Uterus (tissue), 4 donors: ENCODE data around the gene ATP8B3. TPM values are rescaled to one million over a fixed set of nuclear protein-coding genes. Genes with fewer than 3 reads are reported as not detected.

Experiments used
- DNase-seq, 2 donors: peaks; one replicate each; pipeline ENCODE4 v3.0.0-alpha.2; 2019 to 2020
- H3K27ac ChIP-seq, 2 donors: fragments of 200-600 bp; sonication (generic); 1 replicate in 1 of 2; 2 replicates in 1 of 2; pipeline ENCODE4 v1.5.1; 2016 to 2018
- H3K27me3 ChIP-seq, 2 donors: fragments of 200-600 bp; sonication (generic); one replicate each; pipeline ENCODE4 v1.5.1; 2018 to 2019; ENCODE audit warnings: control low read depth in 1 of 2
- H3K36me3 ChIP-seq, 2 donors: fragments of 200-600 bp; sonication (generic); one replicate each; pipeline ENCODE4 v1.5.1; 2019; ENCODE audit warnings: control low read depth in 1 of 2
- H3K4me1 ChIP-seq, 2 donors: fragments of 200-600 bp; sonication (generic); one replicate each; pipeline ENCODE4 v1.5.1; 2018 to 2019; ENCODE audit warnings: control low read depth in 1 of 2
- H3K4me3 ChIP-seq, 2 donors: fragments of 200-600 bp; sonication (generic); 1 replicate in 1 of 2; 2 replicates in 1 of 2; pipeline ENCODE4 v1.5.1; 2018 to 2019; ENCODE audit warnings: mild to moderate bottlenecking in 1 of 2
- H3K9me3 ChIP-seq, 2 donors: fragments of 200-600 bp; sonication (generic); one replicate each; pipeline ENCODE4 v1.5.1; 2019; ENCODE audit warnings: control low read depth in 1 of 2
- CTCF ChIP-seq, 4 experiments: fragments of 200-600 bp in 2 of 4; fragments of 450-650 bp in 2 of 4; sonication (generic) in 2 of 4; IDR thresholded peaks; one replicate each; pipeline ENCODE4 v1.5.1; 2016 to 2019; ENCODE audit warnings: antibody characterized with exemption in 4 of 4, mild to moderate bottlenecking in 2 of 4, moderate library complexity in 1 of 4
- POLR2A ChIP-seq, 2 donors: fragments of 450-650 bp; IDR thresholded peaks; one replicate each; pipeline ENCODE4 v1.6.1; 2016; ENCODE audit warnings: antibody characterized with exemption in 2 of 2, mild to moderate bottlenecking in 1 of 2, moderate library complexity in 1 of 2
- intact Hi-C: fragments of 100-400 bp; cut with DNase I; formaldehyde crosslinking; loops from one replicate; pipeline ENCODE4 v1.15.1; 2023; ENCODE audit warnings: low total_unique reads
- total RNA-seq, 4 donors: library from RNA; depleted of rRNA in 3 of 4; stranded (reverse); fragments of >200 nt in 3 of 4; gene quantifications; one replicate each; pipeline versions ENCODE4 v1.1.0 to v1.2.4, GENCODE V29; 2014 to 2023
- donor health status: DM: yes; HTN: yes; CAD: no.

Gene ATP8B3
- total RNA-seq, 4 donors from 2014 or later = 1.0 to 3.3 (median 1.7) TPM; not detected in 1

- Histone ChIP-seq H3K4me3 (no peak overlapping the region), H3K36me3 (no peaks in the 10 kb centered on the region), H3K4me1 (peaks cover 0 to 10% of the 10 kb centered on the region in 2 donors), H3K27ac (no peak overlapping the region), H3K27me3 (no peaks in the 10 kb centered on the region), H3K9me3 (no peaks in the 10 kb centered on the region)
- intact Hi-C loops = no loop called here
- no peak for DNase-seq
- no peak for TF ChIP-seq CTCF (IDR thresholded peaks at IDR 0.05)
- TF ChIP-seq POLR2A (IDR thresholded peaks at IDR 0.05) = no peak
Observed at GRCh38 chr19:1830978-1831377, 18.9 kb upstream of the ATP8B3 start.

DNA sequence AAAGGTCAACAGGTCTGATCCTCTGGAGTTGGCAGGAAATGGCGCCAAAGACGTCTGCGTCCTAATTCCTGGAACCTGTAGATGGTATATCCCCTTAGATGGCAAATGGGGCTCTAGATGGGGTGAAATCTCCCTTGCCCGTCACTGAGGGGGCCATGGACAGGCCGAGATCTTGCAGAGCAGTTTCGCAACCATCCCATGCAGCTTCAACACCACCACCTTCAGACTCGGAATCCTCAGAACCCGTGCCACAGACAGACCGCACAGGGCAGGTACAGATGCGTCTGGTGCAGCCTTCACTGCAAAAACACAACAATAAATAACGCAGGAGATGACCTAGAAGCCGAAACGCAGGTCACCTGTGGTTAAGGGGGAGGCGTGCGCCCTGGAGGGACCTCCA lies 18.5 kb upstream of the ATP8B3 start:
- peaks cover 0 to 10% of the 10 kb centered on the region in 2 donors for H3K4me1 ChIP-seq
- TF ChIP-seq POLR2A (IDR thresholded peaks at IDR 0.05) (no peak), CTCF (IDR thresholded peaks at IDR 0.05) (no peak)
- H3K4me3 ChIP-seq = no peak overlapping the region
- H3K9me3 ChIP-seq = no peaks in the 10 kb centered on the region
- intact Hi-C loops = no loop called here
- H3K27ac ChIP-seq = no peak overlapping the region
- H3K36me3 ChIP-seq = no peaks in the 10 kb centered on the region
- H3K27me3 ChIP-seq = no peaks in the 10 kb centered on the region
- DNase-seq = no peak

GRCh38 chr19:1829958-1830357 lies 17.9 kb upstream of the ATP8B3 start:
- H3K9me3 ChIP-seq = no peaks in the 10 kb centered on the region
- H3K36me3 ChIP-seq = no peaks in the 10 kb centered on the region
- H3K27ac ChIP-seq = no peak overlapping the region
- DNase-seq = no peak
- TF ChIP-seq POLR2A (IDR thresholded peaks at IDR 0.05) (no peak), CTCF (IDR thresholded peaks at IDR 0.05) (no peak)
- H3K4me1 ChIP-seq = peaks cover 0 to 10% of the 10 kb centered on the region in 2 donors
- intact Hi-C loops = loop anchor here (10.0 kb wide), 2 partner anchors 65 to 285 kb away; no protein-coding TSS in a partner anchor
- no peaks in the 10 kb centered on the region for H3K27me3 ChIP-seq
- no peak overlapping the region for H3K4me3 ChIP-seq

DNA sequence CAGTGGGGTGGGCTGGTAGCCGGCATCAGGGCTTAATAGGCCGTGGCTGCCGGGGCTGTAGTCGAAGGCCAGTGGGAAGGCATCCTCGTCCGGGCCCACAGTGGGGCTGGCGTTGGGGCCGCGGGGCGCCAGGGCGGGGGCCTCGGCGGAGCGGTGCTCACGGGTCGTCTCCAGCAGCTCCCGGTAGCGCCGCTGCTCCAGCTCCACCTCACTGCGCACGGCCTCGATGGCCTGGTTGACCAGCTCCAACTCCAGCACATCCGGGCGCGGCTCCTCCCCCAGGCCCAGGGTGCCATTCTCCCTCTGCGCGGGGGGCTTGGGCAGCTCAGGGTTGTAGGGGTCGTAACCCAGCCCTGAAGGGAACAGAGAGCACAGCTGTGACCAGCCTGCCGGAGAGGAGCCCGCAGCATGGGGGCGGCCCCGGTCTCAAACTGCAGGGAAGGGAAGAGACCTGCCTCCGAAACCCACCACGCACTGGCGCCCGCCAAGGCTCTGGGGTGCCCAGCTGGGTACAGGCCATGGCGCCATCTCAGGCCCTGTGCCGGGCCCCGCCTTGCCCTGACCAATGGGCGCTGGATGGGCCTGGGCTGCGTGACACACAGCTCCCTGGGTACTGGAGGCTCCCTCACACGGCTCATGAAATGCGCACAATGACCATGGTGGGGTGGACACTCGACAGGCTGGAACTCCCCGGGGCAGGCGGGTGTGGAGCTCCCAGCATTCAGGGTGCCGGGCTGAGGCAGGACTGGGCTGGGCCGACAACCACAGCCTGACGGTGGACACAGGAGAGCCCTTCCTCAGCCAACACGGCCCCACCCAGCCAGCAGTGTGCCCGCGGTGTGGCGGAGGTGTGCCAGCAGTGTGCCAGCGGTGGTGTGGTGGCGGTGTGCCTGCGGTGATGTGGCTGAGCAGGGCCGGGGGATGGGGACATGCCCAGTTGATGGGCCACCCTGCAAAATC lies 16.5 kb upstream of the ATP8B3 start:
- H3K9me3 ChIP-seq = no peaks in the 10 kb centered on the region
- H3K27ac ChIP-seq = no peak overlapping the region
- TF ChIP-seq CTCF (IDR thresholded peaks at IDR 0.05) = no peak
- TF ChIP-seq POLR2A (IDR thresholded peaks at IDR 0.05) = no peak
- no peak overlapping the region for H3K4me3 ChIP-seq
- H3K36me3 ChIP-seq = no peaks in the 10 kb centered on the region
- DNase-seq = no peak
- no peaks in the 10 kb centered on the region for H3K27me3 ChIP-seq
- intact Hi-C loops = loop anchor here (10.0 kb wide), 2 partner anchors 64 to 284 kb away; no protein-coding TSS in a partner anchor
- H3K4me1 ChIP-seq = peaks cover 0 to 6% of the 10 kb centered on the region in 2 donors
